ENCODE data around the gene GINS1. TPM values are rescaled to one million over a fixed set of nuclear protein-coding genes. Genes with fewer than 3 reads are reported as not detected.
A peak's percentile ranks its signal among the peaks of the same experiment; 100 is the strongest.

GINS1 gene
- total RNA-seq, 1 experiment from 2014 or later: 6.0 TPM

DNA sequence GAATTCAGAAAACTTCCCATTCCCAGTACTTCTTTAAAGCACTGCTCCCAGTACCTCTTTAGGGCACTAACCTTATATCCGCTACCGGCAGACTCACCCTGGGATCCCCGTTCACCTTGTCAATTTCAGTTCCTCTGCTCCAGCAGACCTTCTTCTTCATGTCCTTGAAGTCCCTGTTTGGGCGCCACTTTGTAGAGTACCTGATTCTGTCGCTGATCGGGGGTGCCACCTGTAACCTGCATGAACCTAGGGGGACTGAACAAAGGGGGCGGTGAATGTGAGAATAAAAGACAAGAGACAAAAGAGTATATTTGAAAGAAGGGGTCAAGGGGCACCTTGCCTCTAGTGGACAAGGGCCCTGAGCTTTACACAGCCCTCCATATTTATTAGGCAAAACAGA, 4.9 kb upstream of the GINS1 start:
- intact Hi-C loops (cut with micrococcal nuclease): no loop called here
- ChIA-PET POLR2A (no interaction called here), CTCF (interaction anchor here (0.7 to 1.8 kb wide), 3 partner anchors 137 to 482 kb away, joined by 3 to 7 read pairs (median 5); no protein-coding TSS in a partner anchor)
- no TSS peak for BruUV-seq (replicated peaks)
- TF ChIP-seq, protein P1, sequence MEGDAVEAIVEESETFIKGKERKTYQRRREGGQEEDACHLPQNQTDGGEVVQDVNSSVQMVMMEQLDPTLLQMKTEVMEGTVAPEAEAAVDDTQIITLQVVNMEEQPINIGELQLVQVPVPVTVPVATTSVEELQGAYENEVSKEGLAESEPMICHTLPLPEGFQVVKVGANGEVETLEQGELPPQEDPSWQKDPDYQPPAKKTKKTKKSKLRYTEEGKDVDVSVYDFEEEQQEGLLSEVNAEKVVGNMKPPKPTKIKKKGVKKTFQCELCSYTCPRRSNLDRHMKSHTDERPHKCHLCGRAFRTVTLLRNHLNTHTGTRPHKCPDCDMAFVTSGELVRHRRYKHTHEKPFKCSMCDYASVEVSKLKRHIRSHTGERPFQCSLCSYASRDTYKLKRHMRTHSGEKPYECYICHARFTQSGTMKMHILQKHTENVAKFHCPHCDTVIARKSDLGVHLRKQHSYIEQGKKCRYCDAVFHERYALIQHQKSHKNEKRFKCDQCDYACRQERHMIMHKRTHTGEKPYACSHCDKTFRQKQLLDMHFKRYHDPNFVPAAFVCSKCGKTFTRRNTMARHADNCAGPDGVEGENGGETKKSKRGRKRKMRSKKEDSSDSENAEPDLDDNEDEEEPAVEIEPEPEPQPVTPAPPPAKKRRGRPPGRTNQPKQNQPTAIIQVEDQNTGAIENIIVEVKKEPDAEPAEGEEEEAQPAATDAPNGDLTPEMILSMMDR (IDR thresholded peaks at IDR 0.05; ENCODE audit: unreplicated experiment): no peak
- peaks cover 14% of the 10 kb centered on the region for H3K9me3 Mint-ChIP-seq (ENCODE audit: unreplicated experiment)
- H3K27ac Mint-ChIP-seq (ENCODE audit: low read depth, unreplicated experiment): no peak overlapping the region
- no peak for DNase-seq (ENCODE audit: unreplicated experiment)
- no peak overlapping the region for H3K4me3 Mint-ChIP-seq (ENCODE audit: unreplicated experiment)
- H3K27me3 Mint-ChIP-seq (ENCODE audit: insufficient read depth, unreplicated experiment): no peaks in the 10 kb centered on the region
- peaks cover 8% of the 10 kb centered on the region for H3K36me3 Mint-ChIP-seq (ENCODE audit: insufficient read depth, unreplicated experiment)
- H3K4me1 Mint-ChIP-seq (ENCODE audit: insufficient read depth, unreplicated experiment): no peaks in the 10 kb centered on the region

DNA sequence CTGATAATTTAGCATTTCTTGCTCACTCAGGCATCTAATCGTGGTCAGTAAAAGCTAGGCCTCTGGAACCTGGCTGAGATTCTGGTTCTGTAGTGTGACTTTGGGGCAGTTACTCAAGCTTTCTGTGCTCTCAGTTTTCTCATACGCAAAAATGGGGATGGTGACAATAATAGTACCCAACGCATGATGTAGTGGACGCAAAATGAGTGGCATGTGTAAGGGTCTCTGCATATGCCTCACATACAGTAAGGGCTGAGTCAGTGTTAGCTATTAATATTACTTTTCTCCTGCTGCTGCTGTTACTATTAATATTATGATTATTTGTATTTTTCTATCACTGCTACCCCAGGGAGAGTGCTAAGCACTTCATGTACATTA, 686 bp downstream of the GINS1 start:
- no peak for DNase-seq (ENCODE audit: unreplicated experiment)
- Mint-ChIP-seq H3K36me3 (ENCODE audit: insufficient read depth, unreplicated experiment) (peaks cover 10% of the 10 kb centered on the region), H3K9me3 (ENCODE audit: unreplicated experiment) (peaks cover 4% of the 10 kb centered on the region), H3K4me3 (ENCODE audit: unreplicated experiment) (peak overlapping the region; percentile 92), H3K27ac (ENCODE audit: low read depth, unreplicated experiment) (no peak overlapping the region), H3K27me3 (ENCODE audit: insufficient read depth, unreplicated experiment) (no peaks in the 10 kb centered on the region), H3K4me1 (ENCODE audit: insufficient read depth, unreplicated experiment) (peaks cover 15% of the 10 kb centered on the region)
- CTCF ChIA-PET: interaction anchor here (0.7 to 3.8 kb wide), 14 partner anchors 10 to 415 kb away, joined by 3 to 37 read pairs (median 4); partner anchors contain the start of gene APMAP
- POLR2A ChIA-PET: interaction anchor here (0.6 to 3.7 kb wide), 26 partner anchors 9 to 1765 kb away, joined by 3 to 19 read pairs (median 4); partner anchors contain the start of genes APMAP, PYGB and ZNF337
- intact Hi-C loops (cut with micrococcal nuclease): no loop called here
- no TSS peak for BruUV-seq (replicated peaks)
- TF ChIP-seq, protein P1 (IDR thresholded peaks at IDR 0.05; ENCODE audit: unreplicated experiment): no peak

DNA sequence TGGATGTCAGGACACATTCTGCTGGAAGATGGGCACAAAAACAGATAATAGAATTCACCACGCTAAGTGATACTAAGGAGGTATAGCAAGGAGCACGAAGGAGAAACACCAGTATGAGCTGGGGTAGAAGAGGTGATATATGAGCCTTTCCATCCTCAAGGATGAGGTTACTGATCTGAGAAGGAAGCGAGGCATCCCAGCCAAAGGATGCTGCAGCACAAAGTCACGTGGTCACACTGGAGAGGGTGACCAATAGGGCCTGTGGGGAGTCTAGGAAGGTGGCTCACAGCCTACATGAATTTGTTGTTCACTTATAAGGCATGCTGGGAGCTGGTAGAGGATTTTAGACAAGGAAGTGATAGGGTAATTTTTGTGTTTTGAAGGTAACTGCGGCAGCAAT, 1.4 kb downstream of the GINS1 start:
- Mint-ChIP-seq H3K9me3 (ENCODE audit: unreplicated experiment) (no peaks in the 10 kb centered on the region), H3K4me3 (ENCODE audit: unreplicated experiment) (no peak overlapping the region), H3K27ac (ENCODE audit: low read depth, unreplicated experiment) (peak overlapping the region; percentile 39), H3K27me3 (ENCODE audit: insufficient read depth, unreplicated experiment) (no peaks in the 10 kb centered on the region), H3K4me1 (ENCODE audit: insufficient read depth, unreplicated experiment) (peaks cover 15% of the 10 kb centered on the region), H3K36me3 (ENCODE audit: insufficient read depth, unreplicated experiment) (peaks cover 4% of the 10 kb centered on the region)
- TF ChIP-seq, protein P1 (IDR thresholded peaks at IDR 0.05; ENCODE audit: unreplicated experiment): no peak
- DNase-seq (ENCODE audit: unreplicated experiment): no peak
- intact Hi-C loops (cut with micrococcal nuclease): no loop called here
- BruUV-seq (replicated peaks): no TSS peak
- CTCF ChIA-PET: interaction anchor here (0.8 to 3.8 kb wide), 7 partner anchors 11 to 415 kb away, joined by 3 to 37 read pairs (median 5); partner anchors contain the start of gene APMAP
- POLR2A ChIA-PET: interaction anchor here (0.9 to 3.7 kb wide), 9 partner anchors 8 to 415 kb away, joined by 3 to 18 read pairs (median 7); partner anchors contain the start of genes APMAP, PYGB and ZNF337

GRCh38 chr20:25418776-25419175, 11.3 kb downstream of the GINS1 start:
- Mint-ChIP-seq H3K27me3 (ENCODE audit: insufficient read depth, unreplicated experiment) (no peaks in the 10 kb centered on the region), H3K4me1 (ENCODE audit: insufficient read depth, unreplicated experiment) (no peaks in the 10 kb centered on the region), H3K9me3 (ENCODE audit: unreplicated experiment) (no peaks in the 10 kb centered on the region), H3K4me3 (ENCODE audit: unreplicated experiment) (no peak overlapping the region), H3K27ac (ENCODE audit: low read depth, unreplicated experiment) (no peak overlapping the region), H3K36me3 (ENCODE audit: insufficient read depth, unreplicated experiment) (peaks cover 6% of the 10 kb centered on the region)
- BruUV-seq (replicated peaks): no TSS peak
- CTCF ChIA-PET: interaction anchor here (0.5 to 1.8 kb wide), 4 partner anchors 19 to 479 kb away, joined by 3 to 7 read pairs (median 4); no protein-coding TSS in a partner anchor
- DNase-seq (ENCODE audit: unreplicated experiment): no peak
- intact Hi-C loops (cut with micrococcal nuclease): no loop called here
- TF ChIP-seq, protein P1 (IDR thresholded peaks at IDR 0.05; ENCODE audit: unreplicated experiment): no peak
- POLR2A ChIA-PET: interaction anchor here (0.6 to 1.6 kb wide), 5 partner anchors 7 to 426 kb away, joined by 3 to 8 read pairs (median 3); partner anchors contain the start of genes APMAP and GINS1
